GM18867 (cell line): ENCODE data around the gene CRACDL.

ENCODE experiments used
- ATAC-seq: cut with Tn5 transposase; IDR thresholded peaks from one replicate; pipeline ENCODE4 v1.9.1; 2021; ENCODE audit warnings: mild to moderate bottlenecking, moderate library complexity; ENCODE audit not compliant: unreplicated experiment

The CRACDL gene

DNA sequence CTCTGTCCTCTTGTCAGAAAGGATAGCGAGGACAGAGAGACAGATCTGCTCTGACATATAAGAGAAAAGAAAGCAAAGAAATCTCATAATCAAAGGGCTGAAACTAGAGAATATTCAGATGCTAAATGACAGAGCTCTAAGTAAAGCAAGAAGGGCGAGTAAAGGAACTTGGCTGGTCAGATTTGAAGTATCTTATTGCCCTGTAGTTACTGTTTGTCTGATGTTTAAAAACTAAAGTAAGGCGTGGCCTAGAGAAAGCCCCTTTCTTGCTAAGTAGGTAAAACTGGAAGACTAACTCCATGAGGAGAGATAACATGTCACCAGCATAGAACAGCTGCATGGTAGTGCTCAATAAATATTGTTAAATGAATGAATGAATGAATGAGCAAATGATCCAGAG is 70.0 kb downstream of the CRACDL start:
- no peak for ATAC-seq

GRCh38 chr2:98861601-98862000 is 74.4 kb downstream of the CRACDL start:
- no peak for ATAC-seq

GRCh38 chr2:98859323-98859722 is 76.7 kb downstream of the CRACDL start:
- ATAC-seq = no peak

GRCh38 chr2:98857001-98857400 is 79.0 kb downstream of the CRACDL start:
- ATAC-seq = no peak

GRCh38 chr2:98854682-98855081 is 81.3 kb downstream of the CRACDL start:
- no peak for ATAC-seq

- no peak for ATAC-seq
Measured at GRCh38 chr2:98852932-98853331, 83.1 kb downstream of the CRACDL start.

DNA sequence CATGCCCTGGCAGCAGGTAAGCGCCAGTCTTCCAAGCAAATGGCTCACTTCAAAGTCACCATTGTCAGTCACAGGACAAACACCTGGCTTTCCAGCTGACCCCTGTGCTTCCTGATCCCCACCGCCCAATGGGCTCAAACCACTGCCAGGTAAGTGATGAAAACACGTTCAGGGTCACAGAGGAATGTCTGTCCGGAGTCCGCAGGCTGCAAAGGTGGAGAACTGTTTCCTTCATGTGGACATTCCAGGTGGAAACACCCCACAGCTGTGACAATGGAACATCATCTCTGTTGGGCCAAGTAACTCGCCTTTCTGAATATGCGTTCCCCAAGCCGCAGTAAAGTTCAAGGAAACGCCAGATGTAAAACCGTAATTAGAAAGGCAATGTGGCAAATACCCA is 86.0 kb downstream of the CRACDL start:
- no peak for ATAC-seq

- no peak for ATAC-seq
Measured at GRCh38 chr2:98849113-98849512, 86.9 kb downstream of the CRACDL start.

DNA sequence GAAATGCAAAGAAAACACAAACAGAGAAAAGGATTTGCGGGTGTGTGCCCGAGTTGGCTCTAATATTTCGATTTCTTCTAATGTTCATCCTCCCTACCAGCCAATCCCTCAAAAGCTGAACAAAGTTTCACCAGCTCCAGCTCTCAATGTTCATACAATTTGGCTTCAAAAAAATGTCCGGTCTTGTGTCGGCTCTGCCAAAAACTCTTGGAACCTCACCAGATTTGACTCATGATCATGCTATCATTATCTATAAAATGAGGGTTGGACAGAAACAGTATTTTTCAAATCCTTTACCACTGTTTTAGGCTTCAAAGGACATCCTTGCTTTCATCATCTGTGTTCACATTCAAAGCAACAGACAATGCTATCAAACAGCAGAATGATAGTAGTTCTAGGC is 88.2 kb downstream of the CRACDL start:
- no peak for ATAC-seq

DNA sequence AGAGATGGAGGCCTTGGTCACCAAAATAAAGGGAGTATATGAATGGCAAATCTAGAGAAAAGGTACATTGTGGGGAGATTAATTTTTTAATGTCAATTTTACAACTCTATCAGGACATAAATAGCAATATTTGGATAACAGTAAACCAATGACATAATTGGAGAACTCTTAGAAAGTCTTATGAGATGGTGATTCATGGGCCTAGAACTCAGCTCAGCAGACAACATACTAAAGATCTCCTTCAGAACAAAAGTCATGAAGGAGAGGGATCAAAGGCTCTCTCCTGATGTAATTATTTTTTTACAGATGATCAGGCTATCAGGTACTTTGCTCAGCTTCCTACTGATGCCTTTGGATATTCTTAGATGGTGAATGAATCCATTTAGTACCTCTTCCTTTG is 90.0 kb downstream of the CRACDL start:
- no peak for ATAC-seq

DNA sequence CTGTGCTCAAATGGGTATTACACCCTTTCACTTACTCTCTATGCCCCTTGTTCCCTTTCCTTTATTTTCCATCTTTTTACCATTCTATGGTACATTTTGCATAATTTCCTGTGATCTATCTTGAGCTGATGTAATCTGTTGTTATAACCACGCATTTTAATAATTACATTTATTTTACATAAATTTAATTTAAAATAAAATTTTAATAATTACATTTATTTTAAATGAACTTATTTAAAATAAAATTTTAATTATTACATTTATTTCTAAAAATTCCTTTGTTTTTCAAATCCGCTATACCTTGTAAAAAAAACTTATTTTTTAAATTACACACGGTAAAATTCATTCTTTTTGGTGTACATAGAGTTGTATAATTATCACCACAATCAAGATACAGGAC is 93.9 kb downstream of the CRACDL start:
- no peak for ATAC-seq

DNA sequence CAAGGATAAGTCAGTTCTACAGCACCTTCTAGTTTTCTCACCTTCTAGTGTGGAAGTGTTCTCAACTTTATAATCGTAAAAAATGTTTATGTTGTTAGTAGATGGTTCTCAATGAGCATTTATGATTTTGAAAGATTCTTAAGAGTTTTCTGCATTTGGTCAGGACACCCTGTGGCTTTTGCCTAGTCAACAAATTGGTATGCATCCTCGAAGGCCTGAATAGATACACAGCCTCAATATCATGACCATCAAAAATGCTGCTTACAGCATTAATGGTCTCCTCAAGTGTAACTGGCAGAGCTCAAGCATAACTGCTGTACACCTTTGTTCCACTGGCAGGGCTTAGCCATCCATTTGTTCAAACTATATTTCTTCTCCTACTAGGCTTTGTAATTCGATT is 96.7 kb downstream of the CRACDL start:
- ATAC-seq = no peak

- ATAC-seq = no peak
Measured at GRCh38 chr2:98835831-98836385, 100.1 kb downstream of the CRACDL start.

GRCh38 chr2:98833917-98834263 is 102.1 kb downstream of the CRACDL start:
- ATAC-seq = no peak

GRCh38 chr2:98833172-98833916 is 102.7 kb downstream of the CRACDL start:
- no peak for ATAC-seq

GRCh38 chr2:98832172-98832571 is 103.9 kb downstream of the CRACDL start:
- no peak for ATAC-seq

DNA sequence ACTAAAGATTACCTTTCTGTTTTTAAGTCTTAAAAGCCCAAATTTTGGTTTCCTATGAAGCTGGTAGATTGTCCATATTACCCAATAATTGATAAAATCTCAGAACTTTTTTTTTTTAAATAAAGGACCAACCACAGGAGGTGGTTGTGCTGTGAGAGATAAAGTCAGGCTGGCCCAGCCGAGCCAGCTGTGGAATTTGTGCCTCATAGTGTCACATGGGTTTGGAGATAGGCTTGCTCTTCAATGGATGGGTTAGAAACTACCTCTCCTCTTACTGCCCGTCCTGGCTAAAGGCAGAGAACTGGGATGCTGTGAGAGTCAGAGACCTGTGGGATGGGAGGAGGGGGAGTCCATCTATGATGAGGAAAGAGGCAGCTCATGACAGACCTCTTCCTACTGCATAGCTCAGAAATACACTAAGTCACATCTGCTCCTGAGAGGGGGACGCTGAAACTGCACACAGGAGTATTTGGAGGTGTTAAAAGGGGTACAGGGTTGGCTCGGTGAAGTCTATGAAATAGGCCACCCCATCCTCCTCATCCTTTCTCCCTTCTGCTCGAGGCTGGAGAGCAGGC is 105.4 kb downstream of the CRACDL start:
- no peak for ATAC-seq

DNA sequence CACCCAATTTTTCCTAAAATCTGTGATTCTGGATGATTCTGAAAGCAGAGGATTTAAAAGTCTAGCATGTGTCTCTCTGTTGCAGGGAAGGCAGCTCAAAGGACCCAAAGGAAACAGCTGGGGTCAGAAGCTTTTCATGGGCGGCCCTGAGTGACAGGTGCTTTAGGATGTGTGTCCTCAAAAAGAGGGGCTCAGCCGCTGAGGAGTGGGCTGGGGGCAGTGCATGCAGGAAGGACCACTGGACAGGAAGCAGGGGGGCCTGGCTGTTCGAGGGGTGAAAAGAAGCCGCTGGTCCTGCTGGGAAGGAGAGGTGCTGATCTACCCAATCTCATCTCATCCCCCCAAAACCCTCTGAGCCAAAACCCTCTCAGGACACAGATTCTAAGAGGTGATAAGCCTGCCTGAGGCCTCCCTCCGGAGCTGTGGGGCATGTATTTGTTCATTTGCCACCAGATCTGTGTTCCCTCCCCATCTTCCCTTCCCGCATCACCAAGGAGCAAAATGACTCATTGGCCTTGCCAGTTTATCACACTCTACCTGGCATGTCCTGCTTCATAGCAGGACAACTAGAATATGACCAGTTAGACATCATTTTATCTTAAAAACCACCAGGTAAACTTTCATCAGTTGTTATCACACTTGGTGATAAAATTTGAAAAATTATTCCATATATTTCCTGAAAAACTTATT is 106.3 kb downstream of the CRACDL start:
- no peak for ATAC-seq

GRCh38 chr2:98828793-98829371 is 107.1 kb downstream of the CRACDL start:
- no peak for ATAC-seq

DNA sequence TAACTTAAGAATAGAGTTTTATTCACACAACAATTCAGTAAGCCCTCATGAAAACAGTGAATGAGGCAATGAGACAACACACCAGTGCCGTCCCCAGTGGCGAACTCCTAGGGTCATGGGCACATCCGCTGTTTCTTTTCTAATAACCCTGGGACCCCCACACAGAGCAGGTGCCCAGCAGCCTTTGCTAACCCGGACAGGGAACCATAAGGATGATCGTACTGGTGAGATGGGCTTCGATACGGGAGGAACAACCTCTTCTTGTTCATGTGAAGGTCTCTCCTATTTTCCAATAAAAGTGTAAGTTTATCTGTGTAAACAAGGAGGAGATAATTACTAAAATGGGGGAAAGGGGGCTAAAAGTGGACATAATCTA is 107.7 kb downstream of the CRACDL start:
- ATAC-seq = no peak

DNA sequence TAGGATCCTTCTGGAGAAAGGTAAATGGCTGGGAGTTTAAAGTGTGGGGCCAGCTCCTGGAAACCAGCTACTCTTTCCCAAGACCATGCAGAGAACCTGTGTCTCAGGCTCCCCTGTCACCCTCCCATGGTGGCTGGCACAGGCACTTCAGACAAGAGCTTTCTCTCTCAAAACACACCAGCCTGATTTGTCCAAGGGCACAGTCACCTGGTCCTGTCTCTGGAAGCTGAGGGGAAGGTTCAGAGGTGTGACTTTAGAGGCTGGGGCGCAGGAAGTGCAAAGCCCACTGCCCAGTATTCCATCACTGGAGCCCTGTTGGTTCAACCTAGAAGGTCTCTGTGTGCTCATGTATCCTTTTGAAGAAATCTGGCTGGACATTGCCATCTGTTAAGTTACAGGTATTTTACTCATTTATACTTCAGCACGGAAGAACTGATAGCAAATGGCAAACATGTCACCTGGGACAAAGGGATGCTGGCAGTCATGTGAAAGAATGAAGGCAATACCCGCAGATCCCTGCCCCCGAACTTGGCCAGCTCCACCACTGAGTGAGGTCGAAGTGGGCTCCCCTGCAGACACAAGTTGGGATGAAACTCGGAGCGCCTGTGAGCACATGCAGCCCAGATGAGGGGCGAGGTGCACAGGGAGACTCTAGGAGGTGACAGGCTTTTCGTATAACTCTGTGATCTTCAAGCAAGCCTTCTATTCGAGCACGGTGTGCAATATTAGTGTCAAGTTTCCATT is 108.2 kb downstream of the CRACDL start:
- no peak for ATAC-seq
